Peyer's patch (tissue), 4 donors: ENCODE measurements around the gene FBXO42.

ENCODE experiments used
- CTCF ChIP-seq, 6 experiments: fragments of 450-650 bp in 4 of 6; fragments of 200-600 bp in 2 of 6; sonication (generic) in 1 of 6; IDR thresholded peaks; one replicate each; pipeline ENCODE4 v1.5.1; 2017 to 2019; ENCODE audit warnings: antibody characterized with exemption in 6 of 6, mild to moderate bottlenecking in 3 of 6, moderate library complexity in 1 of 6
- POLR2A ChIP-seq, 2 donors: fragments of 450-650 bp; IDR thresholded peaks; one replicate each; pipeline ENCODE4 v1.5.1; 2017; ENCODE audit warnings: antibody characterized with exemption in 2 of 2, mild to moderate bottlenecking in 2 of 2, moderate library complexity in 2 of 2

- TF ChIP-seq CTCF (IDR thresholded peaks at IDR 0.05): no peak
- TF ChIP-seq POLR2A (IDR thresholded peaks at IDR 0.05): no peak
Observed at GRCh38 chr1:16279186-16279585, 73.1 kb downstream of the FBXO42 start.
